Upper lobe of left lung (tissue), 4 donors: ENCODE results near the gene CYP2C18.
"Not testable (repeated sequence)": the region's sequence is repeated elsewhere in the genome, so short reads cannot be mapped to it uniquely, and the experiment has no call there.

ENCODE experiments used
- CTCF ChIP-seq, 6 experiments: fragments of 450-650 bp in 4 of 6; fragments of 200-600 bp in 2 of 6; sonication (generic) in 2 of 6; IDR thresholded peaks; one replicate each; pipeline ENCODE4 v1.5.1; 2016 to 2019; ENCODE audit warnings: antibody characterized with exemption in 6 of 6
- EP300 ChIP-seq, 4 donors: sonication (generic); formaldehyde crosslinking; IDR thresholded peaks; one replicate each; pipeline ENCODE4 v1.5.1; 2017; ENCODE audit warnings: antibody characterized with exemption in 4 of 4, control low read depth in 2 of 4
- POLR2A ChIP-seq, 4 donors: fragments of 450-650 bp; IDR thresholded peaks; one replicate each; pipeline ENCODE4 v1.5.1; 2016 to 2017; ENCODE audit warnings: antibody characterized with exemption in 4 of 4, mild to moderate bottlenecking in 2 of 4
- POLR2AphosphoS5 ChIP-seq, 2 donors: sonication (generic); formaldehyde crosslinking; IDR thresholded peaks; one replicate each; pipeline ENCODE4 v1.5.1; 2017; ENCODE audit warnings: antibody characterized with exemption in 2 of 2

DNA sequence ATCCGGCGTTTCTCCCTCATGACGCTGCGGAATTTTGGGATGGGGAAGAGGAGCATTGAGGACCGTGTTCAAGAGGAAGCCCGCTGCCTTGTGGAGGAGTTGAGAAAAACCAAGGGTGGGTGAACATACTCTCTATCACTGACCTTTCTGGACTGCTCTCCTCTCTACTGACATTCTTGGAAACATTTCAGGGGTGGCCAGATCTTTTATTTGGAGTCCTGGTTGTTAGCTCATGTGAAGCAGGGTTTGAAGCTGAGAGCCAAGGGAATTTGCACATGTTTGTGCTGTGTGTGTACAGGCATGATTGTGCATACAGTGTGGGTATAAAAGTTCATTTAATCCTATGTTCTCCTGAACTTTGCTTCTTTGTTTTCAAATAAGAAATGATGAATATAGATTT, 91.9 kb downstream of the CYP2C18 start:
- TF ChIP-seq EP300, CTCF, POLR2AphosphoS5, POLR2A (IDR thresholded peaks at IDR 0.05): not testable (repeated sequence)
